Activated effector memory CD4-positive, alpha-beta T cell treated with anti-CD3 and anti-CD28 coated beads, Interleukin-2, amount 50 U/mL, for 16 hours (primary cell): ENCODE measurements around the gene TCEAL3.
"Not testable (repeated sequence)": the region's sequence is repeated elsewhere in the genome, so short reads cannot be mapped to it uniquely, and the experiment has no call there.

Experiments
- DNase-seq: peaks from one replicate; pipeline ENCODE4 v3.0.0-alpha.2; 2020

The TCEAL3 gene, protein sequence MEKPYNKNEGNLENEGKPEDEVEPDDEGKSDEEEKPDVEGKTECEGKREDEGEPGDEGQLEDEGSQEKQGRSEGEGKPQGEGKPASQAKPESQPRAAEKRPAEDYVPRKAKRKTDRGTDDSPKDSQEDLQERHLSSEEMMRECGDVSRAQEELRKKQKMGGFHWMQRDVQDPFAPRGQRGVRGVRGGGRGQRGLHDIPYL

GRCh38 chrX:103607364-103608305 is at the start of gene TCEAL3:
Gene TCEAL3 (plus strand): TSS chrX:103607963. CDS start chrX:103609065, 1,102 bp downstream.
- peak; percentile 76 for DNase-seq

GRCh38 chrX:103560256-103560655 is 47.5 kb upstream of the TCEAL3 start:
- DNase-seq = no peak

DNA sequence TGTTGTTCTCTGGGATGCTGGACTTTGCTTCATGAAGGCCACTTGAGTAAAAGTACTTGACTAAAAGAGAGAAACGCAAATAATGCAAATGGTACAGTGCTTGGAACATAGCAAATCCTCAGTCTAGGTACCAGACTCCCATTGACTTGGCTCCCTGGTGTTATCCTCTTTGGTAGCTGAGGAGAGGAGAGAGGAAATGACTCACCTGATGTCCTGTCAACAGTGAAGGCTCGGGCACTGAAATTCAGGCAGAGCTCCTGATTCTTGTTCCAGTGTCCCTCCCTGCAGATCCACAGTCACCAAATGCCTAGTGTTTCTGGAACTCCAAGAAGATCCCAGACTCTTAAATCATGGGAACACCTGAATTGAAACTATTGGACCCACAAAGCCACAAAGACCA is 45.0 kb upstream of the TCEAL3 start:
- no peak for DNase-seq

DNA sequence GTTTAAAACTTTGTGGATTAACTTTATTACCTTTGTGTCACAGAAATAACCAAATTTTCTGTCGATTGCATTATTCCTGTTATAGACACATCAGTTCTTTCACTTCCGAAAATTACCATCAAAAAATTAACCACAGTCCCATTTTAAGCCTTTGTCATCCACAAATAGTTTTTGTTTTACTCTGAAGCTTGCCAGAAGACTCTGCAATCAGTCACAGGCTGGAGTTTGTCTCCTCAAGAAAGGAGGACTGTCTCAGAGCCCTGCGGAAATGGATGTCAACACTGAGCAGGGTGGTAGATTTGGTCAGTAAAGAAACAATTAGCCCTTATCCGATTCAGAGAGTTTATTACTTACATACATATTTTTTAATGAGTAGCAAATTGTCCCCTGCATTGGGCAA is 42.6 kb upstream of the TCEAL3 start:
- no peak for DNase-seq

- no peak for DNase-seq
These were observed 42.0 kb upstream of the TCEAL3 start for GRCh38 chrX:103565752-103566151.

DNA sequence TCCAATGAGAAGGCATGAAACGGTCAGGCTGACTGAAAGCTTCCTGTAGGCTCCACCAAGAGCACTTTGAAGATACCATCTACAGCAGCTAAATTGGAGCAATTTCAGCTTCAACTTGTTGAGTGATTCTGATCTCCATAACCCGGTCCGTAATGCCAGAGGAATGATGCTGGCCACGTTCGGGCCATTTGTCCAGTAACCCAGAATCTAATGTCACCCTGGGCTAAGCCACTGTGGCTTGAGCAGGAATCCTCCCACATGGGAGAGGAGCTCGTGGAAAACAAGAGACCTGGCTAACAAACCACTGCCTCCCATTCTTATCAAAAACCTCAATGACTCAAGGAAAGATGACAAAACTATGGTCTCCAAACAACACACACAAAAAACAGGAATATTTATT is 36.6 kb upstream of the TCEAL3 start:
- DNase-seq = no peak

DNA sequence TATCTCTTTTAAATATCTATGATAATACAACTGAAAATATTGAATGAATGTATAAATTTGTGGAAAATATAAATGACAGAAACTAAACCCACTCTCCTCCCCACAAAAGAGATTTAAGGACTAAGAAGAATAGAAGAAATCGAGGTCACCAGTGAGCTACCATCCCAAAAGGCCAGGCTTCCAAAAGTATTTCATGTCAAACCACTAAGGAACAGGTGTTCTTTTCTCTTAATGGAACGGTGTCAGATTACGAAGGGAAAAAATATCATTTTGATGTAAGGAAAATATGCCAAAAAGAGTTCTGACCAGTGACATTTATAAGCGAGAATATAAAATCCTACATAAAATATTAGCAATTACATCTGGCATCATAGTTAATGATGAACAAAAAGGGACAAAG is 36.0 kb upstream of the TCEAL3 start:
- no peak for DNase-seq

DNA sequence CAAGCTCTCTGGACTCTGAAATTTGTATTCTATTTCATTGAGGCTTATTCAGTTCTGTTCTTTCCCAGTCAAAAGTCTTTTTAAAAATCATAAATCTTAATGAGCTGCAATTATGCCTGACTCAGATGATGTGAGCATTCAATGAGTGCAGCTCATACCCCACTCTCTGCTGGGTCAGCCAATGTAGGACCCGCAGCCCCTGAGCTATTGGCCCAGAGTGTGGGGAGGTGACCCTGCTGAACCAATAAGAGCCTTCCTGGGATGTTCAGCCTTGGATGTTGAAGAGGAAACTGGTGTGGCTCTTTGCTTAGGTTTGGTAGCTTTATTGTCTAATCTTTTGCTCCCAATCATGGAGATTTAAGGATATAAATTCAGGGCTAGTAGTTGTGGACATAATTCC is 34.6 kb upstream of the TCEAL3 start:
- DNase-seq = no peak

DNA sequence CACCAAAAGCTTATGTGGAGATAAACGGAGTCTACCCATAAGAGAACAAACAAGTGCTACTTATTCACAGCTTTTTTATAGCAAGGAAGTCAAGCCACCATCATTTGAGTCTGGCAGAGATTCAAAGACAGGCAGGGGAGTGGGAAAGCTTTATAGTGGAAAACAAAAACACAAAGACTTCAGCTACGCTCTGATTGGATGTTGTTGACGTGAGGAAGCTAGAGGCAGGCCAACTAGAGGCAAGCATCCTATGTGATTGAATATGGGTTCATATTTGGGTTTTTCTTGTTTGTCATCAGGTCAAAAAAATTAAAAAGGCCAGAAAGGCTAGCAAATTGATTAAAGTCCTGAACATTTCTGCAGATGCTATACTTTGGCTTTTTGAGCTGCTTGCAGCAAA is 23.2 kb upstream of the TCEAL3 start:
- DNase-seq = no peak

DNA sequence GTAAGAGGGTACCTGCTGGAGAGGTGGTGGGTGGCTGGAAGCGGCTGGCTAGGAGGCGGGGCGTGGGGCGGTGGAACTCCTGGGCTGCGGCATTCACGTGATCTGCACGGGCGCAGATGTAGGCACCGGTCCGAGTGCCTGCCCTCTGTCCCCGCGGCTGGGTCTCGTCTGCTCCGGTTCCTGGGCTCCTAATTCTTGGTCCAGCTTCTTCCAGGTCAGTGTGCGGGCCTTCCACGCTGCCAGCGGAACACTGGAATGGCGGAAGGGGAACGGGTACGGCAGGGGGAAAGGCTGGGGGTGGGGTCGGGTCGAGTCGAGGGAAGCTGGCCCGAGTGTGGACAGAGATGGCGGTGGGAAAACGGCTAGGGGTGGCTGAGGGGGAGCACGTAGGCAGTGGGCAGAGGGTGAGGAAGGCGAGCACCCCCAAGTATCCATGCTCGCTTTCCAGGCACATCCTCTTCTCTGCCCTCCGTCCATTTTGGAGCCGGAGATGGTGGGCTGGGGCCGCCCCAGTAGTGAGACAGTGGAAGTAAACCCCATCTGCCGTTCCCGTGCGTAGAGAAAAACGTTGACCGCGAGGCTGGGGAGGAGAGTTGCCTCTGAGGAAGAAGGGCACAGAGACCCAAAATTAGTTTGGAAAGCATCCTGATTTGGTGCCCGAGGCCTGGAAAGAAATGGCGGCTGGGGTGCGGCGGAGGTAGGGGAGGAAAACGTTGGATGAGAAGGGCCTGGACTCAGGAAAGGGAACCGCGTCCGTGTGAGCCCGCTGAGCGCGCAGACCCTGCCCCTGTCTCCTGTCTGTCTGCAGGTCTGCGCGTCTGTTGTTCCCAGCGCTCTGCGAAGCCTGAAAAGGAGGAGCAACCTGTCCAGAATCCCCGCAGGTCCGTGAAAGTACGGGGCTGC is 22.1 kb upstream of the TCEAL3 start, which contains the start of gene TCEAL4:
Gene TCEAL4, plus strand, starts transcription at position 105 of the 903 bp plus-strand sequence. CDS start 1,161 bp downstream, outside the sequence.
- peak; percentile 73 for DNase-seq

- no peak for DNase-seq
These were observed 21.5 kb upstream of the TCEAL3 start for GRCh38 chrX:103586314-103586646.

- DNase-seq = no peak
These were observed 21.1 kb upstream of the TCEAL3 start for GRCh38 chrX:103586659-103587058.

GRCh38 chrX:103592295-103592694 is 15.5 kb upstream of the TCEAL3 start:
- DNase-seq = not testable (repeated sequence)

GRCh38 chrX:103595202-103595601 is 12.6 kb upstream of the TCEAL3 start:
- DNase-seq = not testable (repeated sequence)

DNA sequence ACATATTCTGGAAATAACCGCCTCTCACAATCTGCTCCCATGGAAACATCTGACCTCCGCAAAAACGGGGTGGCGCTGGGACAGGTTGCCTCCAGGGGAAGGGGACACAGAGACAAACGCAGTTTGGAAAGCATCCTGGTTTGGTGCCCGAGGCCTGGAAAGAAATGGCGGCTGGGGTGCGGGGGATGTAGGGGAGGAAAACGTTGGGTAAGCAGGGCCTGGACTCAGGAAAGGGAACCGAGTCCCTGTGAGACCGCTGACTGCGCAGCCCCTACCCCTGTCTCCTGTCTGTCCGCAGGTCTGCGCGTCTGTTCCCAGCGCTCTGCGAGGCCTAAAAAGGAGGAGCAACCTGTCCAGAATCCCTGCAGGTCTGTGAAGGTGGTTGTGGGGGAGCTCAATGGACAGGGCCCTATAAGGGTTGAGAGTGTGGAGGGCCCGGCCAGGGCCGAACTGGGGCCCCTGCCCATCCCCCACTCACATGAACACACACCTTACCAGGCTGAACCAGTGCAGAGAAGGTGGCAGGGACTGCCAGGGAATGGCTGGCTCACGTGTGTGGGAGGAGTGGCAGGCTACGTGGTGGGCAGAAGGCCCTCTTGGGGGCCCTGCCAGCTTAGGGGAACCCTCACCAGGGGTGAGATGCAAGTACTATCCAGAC is 672 bp downstream of the TCEAL3 start:
- no peak for DNase-seq

- DNase-seq = no peak
These were observed 2.5 kb downstream of the TCEAL3 start for GRCh38 chrX:103610282-103610681.

DNA sequence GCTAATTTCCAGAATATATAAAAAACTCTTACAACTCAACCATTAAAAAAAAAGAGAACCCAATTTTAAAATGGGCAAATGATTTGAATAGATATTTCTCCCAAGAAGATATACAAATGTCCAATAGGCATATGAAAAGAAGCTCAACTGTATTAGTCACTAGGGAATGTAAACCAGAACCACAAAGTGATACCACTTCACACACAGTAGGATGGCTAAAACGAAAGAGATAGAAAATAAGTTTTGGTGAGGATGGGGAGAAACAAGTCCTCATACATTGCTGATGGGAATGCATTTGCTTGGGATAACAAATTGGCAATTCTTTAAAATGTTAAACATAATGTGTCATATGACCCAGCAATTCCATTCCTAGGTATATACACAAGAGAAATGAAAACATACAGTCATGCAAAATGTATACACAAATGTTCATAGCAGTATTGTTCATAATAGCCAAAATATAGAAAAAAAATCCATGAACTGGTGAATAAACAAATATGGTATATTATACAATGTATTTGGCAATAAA is 5.7 kb downstream of the TCEAL3 start:
- no peak for DNase-seq

DNA sequence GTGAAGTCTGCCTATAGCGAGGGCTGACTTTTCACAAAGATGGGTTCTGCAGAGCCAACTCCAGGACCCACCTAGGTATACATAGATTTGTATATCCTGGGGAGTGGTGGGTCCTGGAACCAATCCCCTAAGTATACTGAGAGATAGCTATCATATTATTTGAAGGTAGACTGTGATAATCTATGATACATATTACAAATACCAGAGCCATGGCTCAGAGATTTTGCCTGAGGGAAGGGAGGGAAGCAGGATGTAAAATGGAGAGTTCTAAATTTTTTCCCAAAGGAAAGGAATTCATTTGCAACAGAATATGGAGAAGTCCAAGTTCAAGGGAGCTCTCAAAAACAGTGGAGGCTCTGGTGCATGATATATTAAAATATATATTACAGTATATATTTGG is 7.2 kb downstream of the TCEAL3 start:
- DNase-seq = no peak

DNA sequence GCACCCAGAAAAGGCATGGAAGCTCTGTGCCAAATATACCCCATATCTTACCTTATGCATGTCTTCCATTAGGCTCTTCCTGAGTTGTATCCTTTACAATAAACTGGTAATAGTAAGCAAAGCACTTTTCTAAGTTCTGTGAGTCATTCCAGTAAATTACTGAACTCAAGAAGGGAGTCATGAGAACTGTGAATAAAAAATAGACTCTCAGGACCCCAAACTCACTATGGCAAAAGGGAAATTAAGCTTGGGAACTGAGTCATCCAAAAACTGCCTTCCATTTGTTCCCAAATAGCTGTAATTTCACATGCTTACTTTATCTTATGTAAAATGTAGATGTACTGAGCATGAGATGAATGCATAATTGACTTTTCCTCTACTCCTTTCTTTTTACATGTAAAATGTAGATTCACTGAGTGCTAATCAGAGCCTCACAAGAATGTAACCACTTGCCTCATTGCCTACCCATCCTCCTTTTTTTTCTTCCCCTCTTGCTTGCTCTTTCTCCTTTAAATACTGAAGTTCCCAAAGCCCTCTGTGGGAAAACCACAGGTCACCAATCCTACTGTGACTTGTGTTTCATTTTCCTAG is 8.1 kb downstream of the TCEAL3 start:
- DNase-seq = no peak

DNA sequence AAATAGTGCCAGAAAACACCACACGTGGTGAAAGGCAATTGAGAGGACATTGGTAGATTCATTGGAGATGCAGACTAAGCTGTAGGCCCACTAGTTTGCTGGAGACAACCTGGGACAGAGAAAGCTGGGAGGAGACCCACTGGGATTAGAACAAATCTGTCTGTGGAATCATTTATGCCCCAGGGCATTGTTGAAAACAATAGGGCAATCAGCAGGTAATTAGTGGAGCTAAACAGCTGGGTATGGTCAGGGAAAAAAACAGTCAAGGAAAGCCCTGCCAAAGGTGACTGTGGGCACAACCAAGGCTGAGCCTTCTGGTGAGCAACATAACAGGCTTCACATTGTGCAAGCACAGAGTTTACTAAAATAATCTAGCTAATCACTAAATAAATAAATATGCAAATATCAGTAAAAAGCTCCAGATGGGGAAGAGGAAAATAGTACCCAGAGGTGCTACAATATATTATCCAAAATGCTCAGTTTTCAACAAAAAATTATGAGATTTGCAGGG is 9.0 kb downstream of the TCEAL3 start:
- DNase-seq = no peak

- DNase-seq = no peak
These were observed 16.3 kb downstream of the TCEAL3 start for GRCh38 chrX:103624111-103624510.

- DNase-seq = no peak
These were observed 19.1 kb downstream of the TCEAL3 start for GRCh38 chrX:103626855-103627254.
